Activated CD4-positive, alpha-beta T cell treated with anti-CD3 and anti-CD28 coated beads, Interleukin-2, amount 10 ng/mL, durations not matched to agents 24 days and 14 days (primary cell): Measurements from ENCODE around the gene TUBB6. TPM values are rescaled to one million over a fixed set of nuclear protein-coding genes. Genes with fewer than 3 reads are reported as not detected.

Experiments used
- DNase-seq: peaks from one replicate; pipeline ENCODE4 v3.0.0; 2022
- H3K27ac Mint-ChIP-seq: one replicate; pipeline ENCODE4 v1.8.0; 2022; ENCODE audit warnings: mild to moderate bottlenecking, mixed read lengths
- H3K27me3 Mint-ChIP-seq: one replicate; pipeline ENCODE4 v1.8.0; 2022; ENCODE audit warnings: mixed read lengths
- H3K36me3 Mint-ChIP-seq: one replicate; pipeline ENCODE4 v1.8.0; 2022; ENCODE audit warnings: low read depth, mild to moderate bottlenecking, mixed read lengths
- H3K4me1 Mint-ChIP-seq: one replicate; pipeline ENCODE4 v1.8.0; 2021; ENCODE audit warnings: mixed read lengths
- H3K4me3 Mint-ChIP-seq: one replicate; pipeline ENCODE4 v1.8.0; 2022; ENCODE audit warnings: mild to moderate bottlenecking, moderate library complexity, mixed read lengths
- H3K9me3 Mint-ChIP-seq: one replicate; pipeline ENCODE4 v1.8.0; 2021; ENCODE audit warnings: mixed read lengths
- intact Hi-C: fragments of 100-400 bp; cut with micrococcal nuclease; formaldehyde crosslinking; loops from one replicate; pipeline ENCODE4 v1.15.1; 2023
- total RNA-seq: library from RNA; stranded (reverse); gene quantifications from 2 replicates; pipeline ENCODE4 v1.2.3, GENCODE V29; 2022

Gene TUBB6
- total RNA-seq = 36.6 and 40.2 TPM in 2 replicates

DNA sequence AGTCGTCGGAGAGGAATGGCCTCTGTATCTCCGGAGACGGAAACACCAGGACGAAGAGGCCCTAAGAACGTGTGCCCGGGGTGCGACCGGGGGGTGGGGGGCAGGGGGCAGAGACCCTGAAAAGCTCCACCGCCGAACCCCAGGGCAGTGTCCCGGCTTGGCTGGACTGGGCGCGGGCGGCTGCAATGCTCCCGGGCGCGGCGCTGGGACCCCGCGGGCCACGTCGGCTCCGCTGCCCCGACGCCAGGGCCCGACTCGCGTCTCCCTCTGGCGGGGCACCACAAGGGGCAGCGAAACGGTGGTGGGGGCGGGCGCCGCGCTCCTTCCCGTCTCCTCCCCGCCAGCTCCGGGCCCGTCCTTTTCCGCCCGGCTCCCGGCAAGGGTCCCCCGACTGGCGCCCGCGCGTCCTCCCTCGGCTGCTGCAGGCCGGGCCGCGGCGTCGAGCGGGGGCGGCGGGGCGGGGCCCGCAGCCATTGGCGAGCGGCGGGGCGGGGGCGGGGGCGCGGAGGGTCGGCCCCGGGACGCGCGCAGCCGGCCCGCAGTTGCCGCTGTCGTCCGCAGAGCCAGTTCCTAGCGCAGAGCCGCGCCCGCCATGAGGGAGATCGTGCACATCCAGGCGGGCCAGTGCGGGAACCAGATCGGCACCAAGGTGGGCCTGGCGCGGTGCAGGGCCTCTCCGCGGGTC lies at the start of gene TUBB6:
Gene TUBB6, plus strand, starts transcription at position 541 of the 685 bp plus-strand sequence. Its CDS starts 52 bp downstream, at position 593.
- Mint-ChIP-seq H3K9me3 (peaks cover 4% of the 10 kb centered on the region), H3K36me3 (peaks cover 22% of the 10 kb centered on the region), H3K27ac (peak within 1 kb of the TSS; percentile 78), H3K27me3 (peaks cover 35% of the 10 kb centered on the region), H3K4me3 (peak within 1 kb of the TSS; percentile 85), H3K4me1 (peaks cover 16% of the 10 kb centered on the region)
- DNase-seq = peak; percentile 85
- intact Hi-C loops = loop anchor here (1.0 to 2.0 kb wide), 3 partner anchors 69 to 399 kb away; partner anchors contain the start of genes AFG3L2, MPPE1 and SPIRE1

DNA sequence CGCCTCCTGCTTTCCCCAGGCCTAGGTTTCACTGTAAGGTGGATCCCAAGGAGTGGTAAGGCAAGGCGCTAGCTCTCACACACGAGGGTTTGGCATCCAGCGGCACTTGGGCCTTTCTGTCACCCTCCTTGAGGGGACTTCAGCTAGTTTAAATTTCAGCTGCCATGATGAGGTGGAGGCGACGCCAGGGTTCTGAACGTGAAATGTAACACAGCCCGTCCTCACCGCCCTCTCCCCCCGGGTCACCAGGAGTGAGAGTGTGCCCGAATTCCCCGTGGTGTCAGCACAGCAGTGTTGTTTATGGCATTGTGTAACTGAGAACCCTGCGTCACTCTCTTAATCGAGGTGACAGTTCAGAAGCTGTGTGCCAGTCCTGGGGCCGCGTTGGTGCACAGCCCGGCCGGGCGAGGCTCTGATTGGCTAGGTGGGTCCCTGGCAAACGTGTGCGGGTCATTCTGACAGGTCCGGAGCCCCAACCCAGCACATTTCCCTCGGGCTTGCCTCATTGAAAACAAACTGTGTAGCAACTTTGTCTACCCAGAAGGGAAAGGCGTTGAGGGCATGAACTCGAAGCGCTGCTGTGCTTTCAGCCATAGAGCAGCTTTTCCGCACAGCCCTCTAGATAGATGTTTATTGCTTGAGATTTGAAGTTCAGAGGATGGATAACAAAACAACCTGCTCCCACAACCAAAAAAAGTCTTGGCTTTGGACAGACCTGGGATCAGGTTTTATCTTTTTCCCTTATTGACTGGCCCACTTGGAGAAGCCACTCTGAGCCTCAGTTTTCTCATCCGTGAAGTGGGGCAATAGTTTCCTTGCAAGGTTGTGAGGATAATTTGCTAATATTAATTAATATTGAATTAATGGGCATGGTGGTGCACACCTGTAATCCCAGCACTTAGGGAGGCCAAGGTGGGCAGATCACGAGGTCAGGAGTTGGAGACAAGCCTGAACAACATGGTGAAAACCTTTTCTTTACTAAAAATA lies 49.0 kb upstream of the TUBB6 start:
- Mint-ChIP-seq H3K4me3 (no peak overlapping the region), H3K9me3 (no peaks in the 10 kb centered on the region), H3K4me1 (no peaks in the 10 kb centered on the region), H3K27me3 (peaks cover 43% of the 10 kb centered on the region), H3K27ac (no peak overlapping the region), H3K36me3 (no peaks in the 10 kb centered on the region)
- intact Hi-C loops = no loop called here
- no peak for DNase-seq

GRCh38 chr18:12262748-12263147 lies 45.3 kb upstream of the TUBB6 start:
- H3K36me3 Mint-ChIP-seq = no peaks in the 10 kb centered on the region
- no peak for DNase-seq
- H3K27ac Mint-ChIP-seq = no peak overlapping the region
- no peaks in the 10 kb centered on the region for H3K9me3 Mint-ChIP-seq
- H3K4me1 Mint-ChIP-seq = no peaks in the 10 kb centered on the region
- no peak overlapping the region for H3K4me3 Mint-ChIP-seq
- peaks cover 28% of the 10 kb centered on the region for H3K27me3 Mint-ChIP-seq
- intact Hi-C loops = no loop called here

- intact Hi-C loops = no loop called here
- no peak overlapping the region for H3K4me3 Mint-ChIP-seq
These were observed 43.2 kb upstream of the TUBB6 start for GRCh38 chr18:12264864-12265263.

GRCh38 chr18:12271376-12272235 lies 36.4 kb upstream of the TUBB6 start:
- DNase-seq = peak; percentile 87
- Mint-ChIP-seq H3K4me3 (peak overlapping the region; percentile 74), H3K36me3 (no peaks in the 10 kb centered on the region), H3K27me3 (peaks cover 11% of the 10 kb centered on the region), H3K9me3 (no peaks in the 10 kb centered on the region), H3K27ac (no peak overlapping the region), H3K4me1 (no peaks in the 10 kb centered on the region)
- intact Hi-C loops = no loop called here

More at GRCh38 chr18:12264864-12265263, 43.2 kb upstream of the TUBB6 start:
- DNase-seq = no peak
- Mint-ChIP-seq H3K4me1 (no peaks in the 10 kb centered on the region), H3K27me3 (peaks cover 24% of the 10 kb centered on the region), H3K36me3 (no peaks in the 10 kb centered on the region), H3K27ac (no peak overlapping the region), H3K9me3 (no peaks in the 10 kb centered on the region)

GRCh38 chr18:12274793-12275192 lies 33.2 kb upstream of the TUBB6 start:
- Mint-ChIP-seq H3K4me1 (no peaks in the 10 kb centered on the region), H3K9me3 (no peaks in the 10 kb centered on the region), H3K27me3 (peaks cover 6% of the 10 kb centered on the region), H3K27ac (no peak overlapping the region), H3K4me3 (no peak overlapping the region), H3K36me3 (no peaks in the 10 kb centered on the region)
- intact Hi-C loops = no loop called here
- DNase-seq = no peak

- DNase-seq = no peak
- no peaks in the 10 kb centered on the region for H3K9me3 Mint-ChIP-seq
- H3K4me3 Mint-ChIP-seq = no peak overlapping the region
- no peaks in the 10 kb centered on the region for H3K4me1 Mint-ChIP-seq
- no peaks in the 10 kb centered on the region for H3K36me3 Mint-ChIP-seq
- intact Hi-C loops = no loop called here
- H3K27me3 Mint-ChIP-seq = peaks cover 4% of the 10 kb centered on the region
- no peak overlapping the region for H3K27ac Mint-ChIP-seq
These were observed 31.1 kb upstream of the TUBB6 start for GRCh38 chr18:12276736-12277554.

- H3K27ac Mint-ChIP-seq = no peak overlapping the region
- no peak for DNase-seq
- H3K4me1 Mint-ChIP-seq = no peaks in the 10 kb centered on the region
- intact Hi-C loops = no loop called here
- peaks cover 8% of the 10 kb centered on the region for H3K27me3 Mint-ChIP-seq
- no peak overlapping the region for H3K4me3 Mint-ChIP-seq
- no peaks in the 10 kb centered on the region for H3K36me3 Mint-ChIP-seq
- H3K9me3 Mint-ChIP-seq = no peaks in the 10 kb centered on the region
These were observed 29.8 kb upstream of the TUBB6 start for GRCh38 chr18:12278215-12278671.

DNA sequence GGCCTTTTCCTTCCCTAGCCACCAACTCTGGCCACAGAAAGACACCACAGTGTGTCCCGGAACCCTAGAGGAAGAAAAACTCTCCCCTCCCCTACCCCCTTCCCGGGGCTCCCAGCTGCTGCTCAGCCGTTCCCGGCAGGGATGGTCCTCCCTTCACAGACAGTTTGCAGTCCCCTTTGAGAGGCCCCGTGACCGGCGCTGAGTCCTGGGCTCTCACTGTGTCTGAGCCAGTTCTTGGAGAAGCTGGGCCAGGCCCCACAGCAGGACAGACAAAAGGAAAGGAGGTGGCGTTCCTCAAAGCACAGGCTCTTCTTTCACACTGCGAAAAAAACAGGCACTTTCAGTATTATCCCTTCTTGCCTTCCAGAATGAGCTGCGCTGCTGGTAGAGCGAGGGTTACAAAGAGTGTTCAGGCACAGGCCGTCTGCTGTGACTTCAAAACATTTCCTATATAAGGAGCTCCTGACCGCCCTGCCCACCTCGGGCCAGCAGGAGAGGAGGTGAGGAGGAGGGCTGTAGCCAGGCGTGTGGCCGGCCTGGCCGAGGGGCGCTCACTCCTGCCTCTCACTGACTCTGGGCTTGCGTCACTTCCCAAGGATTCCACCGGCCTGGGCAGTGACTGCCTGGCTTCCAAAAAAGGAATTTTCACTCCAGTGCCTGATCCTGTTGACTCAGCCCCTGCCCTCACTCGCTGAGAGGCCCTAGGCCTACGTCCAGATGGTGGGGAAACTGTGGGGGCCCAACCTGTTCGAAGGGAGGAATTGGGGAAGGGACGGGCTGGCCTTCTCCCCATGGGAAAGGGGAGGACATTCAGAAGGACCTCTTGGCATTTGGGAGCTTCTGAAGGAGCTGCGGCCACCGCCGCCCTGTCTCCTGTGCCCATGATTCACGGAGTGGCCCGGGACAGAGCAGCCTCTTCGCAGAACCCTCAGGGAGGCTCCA lies 29.0 kb upstream of the TUBB6 start:
- H3K4me1 Mint-ChIP-seq = no peaks in the 10 kb centered on the region
- H3K4me3 Mint-ChIP-seq = no peak overlapping the region
- H3K9me3 Mint-ChIP-seq = no peaks in the 10 kb centered on the region
- H3K27me3 Mint-ChIP-seq = peaks cover 5% of the 10 kb centered on the region
- H3K36me3 Mint-ChIP-seq = no peaks in the 10 kb centered on the region
- intact Hi-C loops = no loop called here
- no peak overlapping the region for H3K27ac Mint-ChIP-seq
- no peak for DNase-seq

DNA sequence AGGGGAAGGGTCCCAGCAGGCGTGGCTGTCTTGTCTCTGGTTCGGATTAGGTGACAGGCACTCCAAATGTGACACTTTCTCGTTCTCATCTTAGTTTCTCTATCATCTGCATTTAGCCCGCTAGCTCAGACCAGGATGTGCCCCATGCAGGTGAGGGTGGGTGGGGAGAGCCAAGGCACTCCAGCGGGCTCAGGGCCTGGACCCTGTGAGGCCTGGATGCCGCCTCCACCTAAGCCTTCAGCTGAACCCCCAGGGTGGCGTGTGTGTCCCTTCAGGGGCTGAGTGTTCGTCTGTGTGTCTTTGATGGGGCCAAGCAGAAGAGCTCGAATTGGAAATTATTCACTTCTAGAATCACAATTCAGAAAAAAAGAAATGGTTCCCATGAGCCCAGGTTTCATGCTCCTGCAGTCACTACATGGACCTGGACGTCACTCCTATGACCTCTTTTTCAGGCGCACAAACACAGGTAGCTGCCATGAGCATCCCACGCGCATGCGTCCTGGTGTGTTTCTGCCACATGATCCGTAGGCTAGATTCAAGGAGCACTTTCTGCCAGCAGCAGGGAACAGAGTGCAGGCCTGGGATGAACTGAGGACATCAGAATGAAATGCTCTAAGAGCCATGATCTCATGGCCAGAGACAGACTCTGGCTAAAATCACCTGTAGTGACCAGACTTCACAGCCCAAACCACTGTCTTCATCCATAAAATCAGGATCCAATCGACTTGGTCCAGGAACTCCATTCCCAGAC lies 28.1 kb upstream of the TUBB6 start:
- intact Hi-C loops = no loop called here
- Mint-ChIP-seq H3K4me3 (no peak overlapping the region), H3K27ac (no peak overlapping the region), H3K36me3 (no peaks in the 10 kb centered on the region), H3K4me1 (no peaks in the 10 kb centered on the region), H3K27me3 (peaks cover 13% of the 10 kb centered on the region), H3K9me3 (no peaks in the 10 kb centered on the region)
- no peak for DNase-seq

GRCh38 chr18:12281861-12282260 lies 26.2 kb upstream of the TUBB6 start:
- intact Hi-C loops = no loop called here
- Mint-ChIP-seq H3K4me1 (no peaks in the 10 kb centered on the region), H3K27me3 (peaks cover 26% of the 10 kb centered on the region), H3K9me3 (no peaks in the 10 kb centered on the region), H3K4me3 (no peak overlapping the region), H3K27ac (no peak overlapping the region), H3K36me3 (no peaks in the 10 kb centered on the region)
- DNase-seq = no peak
